ENCODE results near the gene ZBTB7A.

GRCh38 chr19:4030981-4031380, 35.7 kb downstream of the ZBTB7A start:
- no peak for TF ChIP-seq CTCF (IDR thresholded peaks at IDR 0.05)
- no peak for TF ChIP-seq EP300 (IDR thresholded peaks at IDR 0.05)
- TF ChIP-seq POLR2A (IDR thresholded peaks at IDR 0.05) = no peak

All from upper lobe of left lung (tissue), 4 donors.